ENCODE measurements around the gene BPIFB2. TPM values are rescaled to one million over a fixed set of nuclear protein-coding genes. Genes with fewer than 3 reads are reported as not detected.

The BPIFB2 gene
- total and polyA plus RNA-seq, 10 of the 15 experiments (the other 5 are each of a cell fraction or from before 2014, with no cell fraction given) = not detected

DNA sequence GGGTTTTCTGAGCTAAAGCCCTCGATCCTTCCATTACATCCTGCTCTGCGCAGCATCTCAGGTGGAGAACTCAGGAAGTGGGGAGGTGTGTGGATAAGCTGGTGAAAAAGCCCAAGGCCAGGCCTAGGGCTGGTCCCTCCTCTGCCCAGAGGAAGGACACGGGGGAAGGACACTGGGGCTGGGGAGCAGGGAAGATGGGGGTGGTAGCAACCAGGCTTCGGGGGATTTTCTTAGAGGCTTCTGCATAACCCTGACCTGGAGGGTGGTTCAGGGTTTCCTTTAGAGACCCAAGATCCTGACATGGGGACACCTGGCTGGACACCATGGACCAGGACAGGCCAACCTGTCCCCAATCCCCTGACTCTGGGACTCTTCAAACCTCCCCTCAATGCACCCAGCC is 41.1 kb upstream of the BPIFB2 start:
- RAD21 ChIA-PET (ENCODE audit: unreplicated experiment) = no interaction called here
- DNase-seq (ENCODE audit: low read depth, low spot score) = no peak
- no peak overlapping the region for H3K27ac ChIP-seq (ENCODE audit: control insufficient read depth, insufficient read depth)
- H3K4me3 ChIP-seq = no peak overlapping the region
- TF ChIP-seq, protein P1, sequence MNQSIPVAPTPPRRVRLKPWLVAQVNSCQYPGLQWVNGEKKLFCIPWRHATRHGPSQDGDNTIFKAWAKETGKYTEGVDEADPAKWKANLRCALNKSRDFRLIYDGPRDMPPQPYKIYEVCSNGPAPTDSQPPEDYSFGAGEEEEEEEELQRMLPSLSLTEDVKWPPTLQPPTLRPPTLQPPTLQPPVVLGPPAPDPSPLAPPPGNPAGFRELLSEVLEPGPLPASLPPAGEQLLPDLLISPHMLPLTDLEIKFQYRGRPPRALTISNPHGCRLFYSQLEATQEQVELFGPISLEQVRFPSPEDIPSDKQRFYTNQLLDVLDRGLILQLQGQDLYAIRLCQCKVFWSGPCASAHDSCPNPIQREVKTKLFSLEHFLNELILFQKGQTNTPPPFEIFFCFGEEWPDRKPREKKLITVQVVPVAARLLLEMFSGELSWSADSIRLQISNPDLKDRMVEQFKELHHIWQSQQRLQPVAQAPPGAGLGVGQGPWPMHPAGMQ (IDR thresholded peaks at IDR 0.05; ENCODE audit: borderline replicate concordance) = no peak
- TF ChIP-seq JUND (IDR thresholded peaks at IDR 0.05; ENCODE audit: low read depth, low read length) = no peak
- no peak for TF ChIP-seq SIX5 (IDR thresholded peaks at IDR 0.05; ENCODE audit: low read depth, low read length, severe bottlenecking)
- no peak for TF ChIP-seq TARDBP (IDR thresholded peaks at IDR 0.05; ENCODE audit: borderline replicate concordance)
- no peak for TF ChIP-seq YBX1 (IDR thresholded peaks at IDR 0.05)
- TF ChIP-seq, protein P2, sequence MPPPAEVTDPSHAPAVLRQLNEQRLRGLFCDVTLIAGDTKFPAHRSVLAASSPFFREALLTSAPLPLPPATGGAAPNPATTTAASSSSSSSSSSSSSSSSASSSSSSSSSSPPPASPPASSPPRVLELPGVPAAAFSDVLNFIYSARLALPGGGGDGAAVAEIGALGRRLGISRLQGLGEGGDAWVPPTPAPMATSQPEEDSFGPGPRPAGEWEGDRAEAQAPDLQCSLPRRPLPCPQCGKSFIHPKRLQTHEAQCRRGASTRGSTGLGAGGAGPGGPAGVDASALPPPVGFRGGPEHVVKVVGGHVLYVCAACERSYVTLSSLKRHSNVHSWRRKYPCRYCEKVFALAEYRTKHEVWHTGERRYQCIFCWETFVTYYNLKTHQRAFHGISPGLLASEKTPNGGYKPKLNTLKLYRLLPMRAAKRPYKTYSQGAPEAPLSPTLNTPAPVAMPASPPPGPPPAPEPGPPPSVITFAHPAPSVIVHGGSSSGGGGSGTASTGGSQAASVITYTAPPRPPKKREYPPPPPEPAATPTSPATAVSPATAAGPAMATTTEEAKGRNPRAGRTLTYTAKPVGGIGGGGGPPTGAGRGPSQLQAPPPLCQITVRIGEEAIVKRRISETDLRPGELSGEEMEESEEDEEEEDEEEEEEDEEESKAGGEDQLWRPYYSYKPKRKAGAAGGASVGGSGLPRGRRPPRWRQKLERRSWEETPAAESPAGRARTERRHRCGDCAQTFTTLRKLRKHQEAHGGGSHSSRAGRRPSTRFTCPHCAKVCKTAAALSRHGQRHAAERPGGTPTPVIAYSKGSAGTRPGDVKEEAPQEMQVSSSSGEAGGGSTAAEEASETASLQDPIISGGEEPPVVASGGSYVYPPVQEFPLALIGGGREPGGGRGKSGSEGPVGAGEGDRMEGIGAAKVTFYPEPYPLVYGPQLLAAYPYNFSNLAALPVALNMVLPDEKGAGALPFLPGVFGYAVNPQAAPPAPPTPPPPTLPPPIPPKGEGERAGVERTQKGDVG (CRISPR knock-in tag; IDR thresholded peaks at IDR 0.05) = no peak
- POLR2A ChIA-PET = no interaction called here
- no TSS peak for BruUV-seq (replicated peaks)
- no peaks in the 10 kb centered on the region for H3K27me3 ChIP-seq (replicated peaks in 1 of 2; ENCODE audit: control insufficient read depth in 2 of 2, insufficient read depth in 2 of 2, low read length in 1 of 2)
- CTCF ChIA-PET = no interaction called here
- no peaks in the 10 kb centered on the region for H3K36me3 ChIP-seq (ENCODE audit: control insufficient read depth in 2 of 2, insufficient read depth in 2 of 2, low read length in 1 of 2)
- H2AFZ ChIP-seq (ENCODE audit: control insufficient read depth, low read depth, low read length) = no peak overlapping the region
- no peak overlapping the region for H3K4me2 ChIP-seq (ENCODE audit: control insufficient read depth, insufficient read depth)
- intact Hi-C loops (cut with micrococcal nuclease; ENCODE audit: unreplicated experiment) (no loop called here), in situ Hi-C loops (cut with MboI) (no loop called here)
- H4K20me1 ChIP-seq (ENCODE audit: control insufficient read depth, insufficient read depth) = no peaks in the 10 kb centered on the region
- H3K9me3 ChIP-seq (replicated peaks; ENCODE audit: control insufficient read depth, insufficient read depth, low read length) = no peaks in the 10 kb centered on the region
- H3K4me1 ChIP-seq (ENCODE audit: control insufficient read depth, insufficient read depth, low read length) = peaks cover 22% of the 10 kb centered on the region
- ATAC-seq = no peak
- 88% methylated on average over 4 of the region's 4 CpGs for WGBS (ENCODE audit: insufficient coverage, insufficient replicate concordance, low lambda C conversion rate, missing lambda C conversion rate)
- no peak overlapping the region for H3K9ac ChIP-seq (ENCODE audit: control insufficient read depth, insufficient read depth, low read length)
- no peak for FAIRE-seq
- H3K79me2 ChIP-seq (ENCODE audit: control insufficient read depth, insufficient read depth, low read length) = no peaks in the 10 kb centered on the region
- SMC1A ChIA-PET (ENCODE audit: uncharacterized antibody, unreplicated experiment) = interaction anchor here (0.7 to 1.9 kb wide), 2 partner anchors 22 to 176 kb away, joined by 3 to 8 read pairs; no protein-coding TSS in a partner anchor

All from GM12878 (cell line).